NCI-H2107 treated with DMSO at 0.1 percent for 48 hours (cell line): ENCODE results near the gene PIK3R1.
A peak's percentile ranks its signal among the peaks of the same experiment; 100 is the strongest.

Experiments used
- DNase-seq: peaks from one replicate; lab custom pipeline; 2025; ENCODE audit not compliant: unreplicated experiment; lab: John Stamatoyannopoulos, UW

The PIK3R1 gene

GRCh38 chr5:68215208-68215897, at the start of gene PIK3R1:
Gene PIK3R1 (plus strand): TSS chr5:68215756. CDS start chr5:68226676, 10,920 bp downstream.
- DNase-seq: peak; percentile 71

GRCh38 chr5:68167195-68167651, 48.3 kb upstream of the PIK3R1 start:
- DNase-seq: no peak

GRCh38 chr5:68169903-68170302, 45.7 kb upstream of the PIK3R1 start:
- DNase-seq: no peak

GRCh38 chr5:68170826-68171558, 44.6 kb upstream of the PIK3R1 start:
- no peak for DNase-seq

GRCh38 chr5:68172314-68172713, 43.2 kb upstream of the PIK3R1 start:
- DNase-seq: no peak

- no peak for DNase-seq
Observed at GRCh38 chr5:68173007-68173406, 42.5 kb upstream of the PIK3R1 start.

- DNase-seq: no peak
Observed at GRCh38 chr5:68176253-68176652, 39.3 kb upstream of the PIK3R1 start.

- DNase-seq: no peak
Observed at GRCh38 chr5:68176802-68177479, 38.6 kb upstream of the PIK3R1 start.

GRCh38 chr5:68177676-68178075, 37.9 kb upstream of the PIK3R1 start:
- no peak for DNase-seq

GRCh38 chr5:68178579-68178978, 37.0 kb upstream of the PIK3R1 start:
- no peak for DNase-seq

GRCh38 chr5:68180121-68181038, 35.2 kb upstream of the PIK3R1 start:
- no peak for DNase-seq

GRCh38 chr5:68181039-68181599, 34.4 kb upstream of the PIK3R1 start:
- no peak for DNase-seq

GRCh38 chr5:68182094-68182493, 33.5 kb upstream of the PIK3R1 start:
- DNase-seq: no peak

- no peak for DNase-seq
Observed at GRCh38 chr5:68182534-68182933, 33.0 kb upstream of the PIK3R1 start.

GRCh38 chr5:68187268-68188055, 28.1 kb upstream of the PIK3R1 start:
- no peak for DNase-seq

- DNase-seq: no peak
Observed at GRCh38 chr5:68189171-68189570, 26.4 kb upstream of the PIK3R1 start.

GRCh38 chr5:68189613-68190012, 25.9 kb upstream of the PIK3R1 start:
- no peak for DNase-seq

- DNase-seq: no peak
Observed at GRCh38 chr5:68190619-68191018, 24.9 kb upstream of the PIK3R1 start.

- no peak for DNase-seq
Observed at GRCh38 chr5:68191083-68191791, 24.3 kb upstream of the PIK3R1 start.
